Measurements from ENCODE around the gene E4F1.

Gene E4F1

DNA sequence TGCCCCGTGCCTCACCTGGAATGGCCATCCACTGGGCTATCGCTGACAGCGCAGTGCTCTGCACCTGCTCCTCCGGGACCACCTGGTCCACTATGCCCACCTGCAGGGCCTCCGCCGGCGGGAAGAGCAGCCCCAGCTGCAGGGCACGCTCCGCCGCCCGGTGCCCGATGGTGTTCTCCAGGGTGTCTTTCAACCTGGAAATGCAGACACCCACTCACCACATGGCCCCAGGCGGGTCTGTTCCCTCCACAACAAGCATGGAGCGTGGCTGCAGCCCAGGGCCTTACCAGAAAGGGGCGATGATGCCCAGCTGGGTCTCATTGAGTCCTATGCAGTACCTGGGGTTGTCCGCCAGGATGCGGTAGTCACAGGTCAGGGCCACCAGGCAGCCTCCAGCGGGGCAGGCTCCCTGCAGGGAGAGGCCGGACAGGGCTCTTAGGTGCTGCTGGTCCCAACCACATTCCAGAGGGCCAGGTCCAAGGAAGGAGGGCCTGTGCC lies 19.7 kb downstream of the E4F1 start:
- no peak for DNase-seq (ENCODE audit: low read depth, low spot score)
- TF ChIP-seq, protein P1, sequence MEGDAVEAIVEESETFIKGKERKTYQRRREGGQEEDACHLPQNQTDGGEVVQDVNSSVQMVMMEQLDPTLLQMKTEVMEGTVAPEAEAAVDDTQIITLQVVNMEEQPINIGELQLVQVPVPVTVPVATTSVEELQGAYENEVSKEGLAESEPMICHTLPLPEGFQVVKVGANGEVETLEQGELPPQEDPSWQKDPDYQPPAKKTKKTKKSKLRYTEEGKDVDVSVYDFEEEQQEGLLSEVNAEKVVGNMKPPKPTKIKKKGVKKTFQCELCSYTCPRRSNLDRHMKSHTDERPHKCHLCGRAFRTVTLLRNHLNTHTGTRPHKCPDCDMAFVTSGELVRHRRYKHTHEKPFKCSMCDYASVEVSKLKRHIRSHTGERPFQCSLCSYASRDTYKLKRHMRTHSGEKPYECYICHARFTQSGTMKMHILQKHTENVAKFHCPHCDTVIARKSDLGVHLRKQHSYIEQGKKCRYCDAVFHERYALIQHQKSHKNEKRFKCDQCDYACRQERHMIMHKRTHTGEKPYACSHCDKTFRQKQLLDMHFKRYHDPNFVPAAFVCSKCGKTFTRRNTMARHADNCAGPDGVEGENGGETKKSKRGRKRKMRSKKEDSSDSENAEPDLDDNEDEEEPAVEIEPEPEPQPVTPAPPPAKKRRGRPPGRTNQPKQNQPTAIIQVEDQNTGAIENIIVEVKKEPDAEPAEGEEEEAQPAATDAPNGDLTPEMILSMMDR (IDR thresholded peaks at IDR 0.05; ENCODE audit: low read depth, low read length) = no peak
- H3K4me3 ChIP-seq (ENCODE audit: low read depth, low read length) = no peak overlapping the region
- in situ Hi-C loops (cut with HindIII; ENCODE audit: low sequenced_read_pairs) = no loop called here

DNA sequence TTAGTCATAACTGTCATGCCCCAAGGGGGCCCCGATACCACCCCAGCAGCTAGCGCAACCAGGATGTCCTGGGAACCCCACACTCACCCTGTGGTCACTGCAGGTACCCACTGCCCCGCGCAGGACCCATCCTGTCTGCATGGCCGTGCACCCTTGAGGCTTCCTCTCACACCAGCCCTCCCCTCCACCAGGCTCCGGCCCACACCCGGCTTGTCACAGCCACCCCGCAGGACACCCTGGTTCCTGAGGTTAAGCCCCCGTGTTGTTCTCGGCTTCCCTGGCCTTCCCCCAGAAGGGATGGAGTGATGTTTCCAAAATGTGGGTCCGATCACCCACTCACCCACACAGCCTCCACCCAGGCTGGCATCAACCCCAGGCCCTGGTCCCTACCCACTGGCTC lies 20.4 kb downstream of the E4F1 start:
- TF ChIP-seq, protein P1 (IDR thresholded peaks at IDR 0.05; ENCODE audit: low read depth, low read length) = no peak
- no peak for DNase-seq (ENCODE audit: low read depth, low spot score)
- in situ Hi-C loops (cut with HindIII; ENCODE audit: low sequenced_read_pairs) = no loop called here
- no peak overlapping the region for H3K4me3 ChIP-seq (ENCODE audit: low read depth, low read length)

DNA sequence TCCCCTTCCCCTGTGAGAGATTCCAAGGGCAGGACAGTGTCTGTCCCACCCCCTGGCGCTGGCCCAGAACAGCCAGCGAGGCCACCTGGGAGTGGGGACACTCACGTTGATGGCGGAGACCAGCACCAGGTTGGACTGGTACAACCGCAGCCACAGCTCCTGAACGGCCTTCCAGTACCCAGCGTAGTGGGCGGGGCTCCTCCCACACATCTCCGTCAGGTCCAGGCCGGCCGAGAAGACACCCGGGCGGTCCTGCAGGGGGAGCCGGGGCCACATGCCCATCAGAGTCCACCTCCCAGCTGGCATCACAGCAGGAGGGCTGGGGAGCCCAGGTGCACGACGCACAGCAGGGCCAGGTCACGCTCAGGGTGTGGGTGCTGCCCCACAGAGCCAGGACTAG lies 20.9 kb downstream of the E4F1 start:
- no peak overlapping the region for H3K4me3 ChIP-seq (ENCODE audit: low read depth, low read length)
- no peak for DNase-seq (ENCODE audit: low read depth, low spot score)
- TF ChIP-seq, protein P1 (IDR thresholded peaks at IDR 0.05; ENCODE audit: low read depth, low read length) = no peak
- in situ Hi-C loops (cut with HindIII; ENCODE audit: low sequenced_read_pairs) = no loop called here

DNA sequence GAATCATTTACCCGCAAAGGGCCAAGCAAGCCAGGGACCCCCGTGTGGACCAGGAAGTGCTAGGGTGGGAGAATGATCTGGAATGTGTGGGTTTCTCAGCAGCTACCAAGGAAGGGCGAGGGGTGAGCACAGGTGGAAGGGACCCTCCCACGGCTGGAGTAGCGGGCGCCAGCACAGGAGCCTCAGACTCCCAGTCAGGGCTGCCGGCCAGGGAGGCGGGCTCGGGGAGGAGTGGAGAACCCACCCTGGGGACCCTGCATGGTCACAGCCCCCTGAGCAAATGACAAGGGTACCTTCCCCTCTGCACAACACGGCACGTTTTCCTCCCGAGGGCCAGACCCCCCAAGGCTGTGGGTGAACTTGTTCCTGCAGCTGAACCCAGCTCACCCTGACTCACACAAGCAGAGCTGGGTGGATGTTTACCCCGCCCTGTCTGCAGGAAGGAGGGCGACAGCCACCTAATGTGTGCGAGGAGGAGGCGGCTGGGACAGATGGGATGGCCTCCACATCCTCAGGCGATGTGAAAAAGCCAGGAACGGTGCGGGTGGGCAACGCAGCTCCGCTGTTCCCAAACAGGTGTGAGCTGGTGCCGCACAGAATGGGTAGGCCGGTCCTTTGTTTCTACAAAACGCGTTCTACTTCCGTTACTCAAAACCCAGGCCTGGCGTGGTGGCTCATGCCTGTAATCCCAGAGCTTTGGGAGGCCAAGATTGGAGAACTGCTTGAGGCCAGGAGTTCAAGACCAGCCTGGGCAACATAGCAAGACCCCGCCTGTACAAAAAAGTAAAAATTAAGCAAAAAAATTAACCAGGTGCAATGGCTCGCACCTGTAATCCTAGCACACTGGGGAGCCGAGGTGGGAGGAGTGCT lies 21.8 kb downstream of the E4F1 start:
- no peak overlapping the region for H3K4me3 ChIP-seq (ENCODE audit: low read depth, low read length)
- in situ Hi-C loops (cut with HindIII; ENCODE audit: low sequenced_read_pairs) = no loop called here
- TF ChIP-seq, protein P1 (IDR thresholded peaks at IDR 0.05; ENCODE audit: low read depth, low read length) = no peak
- no peak for DNase-seq (ENCODE audit: low read depth, low spot score)

DNA sequence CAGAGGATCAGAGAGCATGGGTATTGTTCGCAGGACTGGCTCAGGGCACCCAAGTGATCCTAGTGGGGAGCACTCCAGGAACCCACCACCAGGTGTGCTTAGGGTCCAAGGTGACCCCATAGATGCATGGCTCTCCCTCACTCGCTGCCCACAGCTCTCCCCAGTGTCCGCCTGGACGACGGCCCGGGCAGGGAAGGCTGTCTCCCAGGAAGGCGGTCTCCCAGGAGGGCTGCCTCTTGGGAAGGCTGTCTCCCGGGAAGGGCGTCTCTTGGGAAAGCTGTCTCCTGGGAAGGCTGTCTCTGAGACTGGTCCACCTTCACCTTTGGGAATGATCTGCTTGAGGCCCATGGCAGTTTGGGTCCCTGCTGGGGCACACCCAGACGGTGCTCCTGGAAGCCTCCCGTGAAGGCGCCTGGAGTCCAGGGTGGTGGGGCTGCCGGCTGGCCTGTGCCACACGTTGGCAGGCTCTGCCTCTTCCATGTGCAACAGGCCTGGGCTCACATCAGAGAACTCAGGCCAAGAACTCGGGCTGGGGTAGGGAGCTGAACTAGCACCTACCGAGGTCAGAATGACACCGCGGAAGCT lies 23.0 kb downstream of the E4F1 start:
- H3K4me3 ChIP-seq (ENCODE audit: low read depth, low read length) = no peak overlapping the region
- in situ Hi-C loops (cut with HindIII; ENCODE audit: low sequenced_read_pairs) = no loop called here
- TF ChIP-seq, protein P1 (IDR thresholded peaks at IDR 0.05; ENCODE audit: low read depth, low read length) = no peak
- no peak for DNase-seq (ENCODE audit: low read depth, low spot score)

DNA sequence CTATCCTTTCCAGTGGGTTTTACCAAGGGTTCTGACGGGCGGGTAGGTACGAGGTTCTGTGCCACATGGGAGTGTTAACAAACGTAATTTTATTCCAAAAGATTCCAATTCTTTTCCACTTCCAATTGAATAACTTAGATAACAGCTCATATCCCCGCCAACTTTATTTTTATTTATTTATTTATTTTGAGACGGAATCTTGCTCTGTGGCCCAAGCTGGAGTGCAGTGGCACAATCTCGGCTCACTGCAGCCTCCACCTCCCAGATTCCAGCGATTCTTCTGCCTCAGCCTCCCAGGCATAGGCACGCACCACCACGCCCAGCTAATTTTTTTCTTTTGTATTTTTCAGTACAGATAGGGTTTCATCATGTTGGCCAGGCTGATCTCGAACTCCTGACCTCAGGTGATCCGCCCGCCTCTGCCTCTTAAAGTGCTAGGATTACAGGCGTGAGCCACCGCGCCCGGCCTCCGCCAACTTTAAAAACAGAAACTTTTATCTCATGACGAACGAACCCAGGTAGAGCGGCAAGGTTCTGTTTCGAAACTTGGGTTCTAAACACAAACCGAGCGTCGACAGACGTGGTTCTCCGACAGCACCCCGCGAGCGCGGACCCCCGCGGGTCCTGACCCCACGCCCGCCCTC lies 27.4 kb downstream of the E4F1 start:
- peak overlapping the region; percentile 68 for H3K4me3 ChIP-seq (ENCODE audit: low read depth, low read length)
- in situ Hi-C loops (cut with HindIII; ENCODE audit: low sequenced_read_pairs) = no loop called here
- TF ChIP-seq, protein P1 (IDR thresholded peaks at IDR 0.05; ENCODE audit: low read depth, low read length) = no peak
- peak; percentile 24 for DNase-seq (ENCODE audit: low read depth, low spot score)
